Stimulated activated CD8-positive, alpha-beta memory T cell treated with anti-CD3 and anti-CD28 coated beads, Interleukin-15, amount 100 ng/mL, for 24 hours (primary cell): Measurements from ENCODE around the gene ALKBH7.
"Not testable (repeated sequence)": the region's sequence is repeated elsewhere in the genome, so short reads cannot be mapped to it uniquely, and the experiment has no call there.

Source experiments
- DNase-seq: peaks from one replicate; pipeline ENCODE4 v3.0.0-alpha.2; 2020; ENCODE audit warnings: low read depth

ALKBH7 gene

DNA sequence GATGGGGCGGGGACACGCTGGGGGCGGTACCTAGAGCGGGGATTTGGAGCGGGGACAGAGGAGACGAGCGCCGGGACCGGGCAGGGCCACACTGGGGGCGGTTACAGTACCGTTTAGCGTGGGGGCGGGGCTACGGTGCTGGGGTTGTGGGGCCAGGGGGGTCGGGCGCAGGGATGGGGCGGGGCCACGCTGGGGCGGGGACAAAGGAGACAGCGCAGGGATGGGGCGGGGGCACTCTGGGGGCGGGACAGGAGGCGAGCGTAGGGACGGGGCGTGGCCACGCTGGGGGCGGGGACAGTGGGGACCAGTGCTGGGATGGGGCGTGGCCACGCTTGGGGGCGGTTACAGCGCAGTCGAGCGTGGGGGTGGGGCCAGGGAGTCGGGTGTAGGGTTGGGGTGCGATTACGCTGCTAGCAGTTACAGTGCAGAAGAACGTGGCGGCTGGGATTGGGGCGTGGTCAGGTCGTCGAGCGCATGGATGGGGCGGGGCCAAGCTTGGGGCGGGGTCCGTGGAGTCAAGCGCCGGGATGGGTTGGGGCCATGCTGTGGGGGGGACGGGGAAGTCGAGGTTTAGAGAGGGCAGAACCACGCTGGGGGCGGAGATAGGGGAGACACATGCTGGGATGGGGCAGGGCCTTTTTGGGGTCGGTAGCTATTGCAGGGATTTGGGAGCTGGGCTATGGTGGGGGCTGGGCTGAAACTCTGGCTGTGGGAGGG lies 660 bp downstream of the ALKBH7 start:
- DNase-seq = peak; percentile 98

DNA sequence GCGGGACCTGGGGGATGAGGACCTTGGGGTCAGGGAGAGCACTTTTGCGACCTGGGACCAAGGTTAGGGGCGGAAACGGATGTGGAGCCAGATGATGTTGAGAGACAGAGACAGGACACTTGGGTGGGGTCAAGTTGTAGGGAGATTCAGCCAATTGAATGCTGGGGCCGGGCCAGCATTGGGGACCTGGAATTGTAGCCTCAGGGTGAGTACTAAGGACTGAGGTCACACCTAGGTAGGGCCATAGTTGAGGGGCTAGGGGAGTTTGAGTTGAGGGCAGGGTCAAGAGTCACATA lies 1.2 kb downstream of the ALKBH7 start:
- DNase-seq = no peak

DNA sequence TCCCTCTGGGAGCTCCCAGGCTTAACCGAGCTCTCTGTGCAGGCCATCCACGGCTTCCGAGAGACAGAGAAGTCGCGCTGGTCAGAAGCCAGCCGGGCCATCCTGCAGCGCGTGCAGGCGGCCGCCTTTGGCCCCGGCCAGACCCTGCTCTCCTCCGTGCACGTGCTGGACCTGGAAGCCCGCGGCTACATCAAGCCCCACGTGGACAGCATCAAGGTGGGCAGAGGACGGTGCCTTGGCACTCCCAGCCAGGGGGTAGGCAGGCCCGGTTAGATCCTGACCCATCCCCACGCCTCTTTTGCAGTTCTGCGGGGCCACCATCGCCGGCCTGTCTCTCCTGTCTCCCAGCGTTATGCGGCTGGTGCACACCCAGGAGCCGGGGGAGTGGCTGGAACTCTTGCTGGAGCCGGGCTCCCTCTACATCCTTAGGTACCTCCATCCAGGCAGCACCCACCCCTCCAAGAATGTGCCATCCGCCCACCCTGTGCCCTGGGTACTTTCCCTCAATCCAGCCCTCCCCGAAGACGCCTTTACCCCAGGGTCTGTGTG lies 1.6 kb downstream of the ALKBH7 start:
- no peak for DNase-seq

DNA sequence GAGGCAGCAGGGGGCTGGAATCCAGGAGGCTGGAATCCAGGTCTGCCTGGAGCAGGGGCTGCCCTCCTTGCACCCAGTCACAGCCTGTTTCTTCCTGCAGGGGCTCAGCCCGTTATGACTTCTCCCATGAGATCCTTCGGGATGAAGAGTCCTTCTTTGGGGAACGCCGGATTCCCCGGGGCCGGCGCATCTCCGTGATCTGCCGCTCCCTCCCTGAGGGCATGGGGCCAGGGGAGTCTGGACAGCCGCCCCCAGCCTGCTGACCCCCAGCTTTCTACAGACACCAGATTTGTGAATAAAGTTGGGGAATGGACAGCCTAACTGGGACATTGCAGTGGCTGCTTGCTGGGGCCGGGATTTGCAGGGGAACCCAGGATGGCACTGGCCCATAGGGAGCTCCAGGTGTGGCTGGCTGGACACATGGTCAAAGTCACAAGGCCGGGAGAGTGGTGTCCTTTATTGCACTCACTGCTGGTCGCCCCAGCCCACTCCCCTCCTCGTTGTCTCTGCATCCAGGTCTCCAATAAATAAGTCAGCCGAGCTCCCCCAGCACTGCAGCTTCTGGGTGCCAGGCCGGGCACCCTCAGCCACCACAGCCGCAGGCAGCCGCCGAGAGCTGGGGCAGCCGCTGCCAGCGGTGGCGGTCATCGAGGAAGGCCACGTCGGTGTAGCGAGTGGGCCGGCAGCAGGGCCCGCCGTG lies 2.3 kb downstream of the ALKBH7 start:
- DNase-seq = no peak

DNA sequence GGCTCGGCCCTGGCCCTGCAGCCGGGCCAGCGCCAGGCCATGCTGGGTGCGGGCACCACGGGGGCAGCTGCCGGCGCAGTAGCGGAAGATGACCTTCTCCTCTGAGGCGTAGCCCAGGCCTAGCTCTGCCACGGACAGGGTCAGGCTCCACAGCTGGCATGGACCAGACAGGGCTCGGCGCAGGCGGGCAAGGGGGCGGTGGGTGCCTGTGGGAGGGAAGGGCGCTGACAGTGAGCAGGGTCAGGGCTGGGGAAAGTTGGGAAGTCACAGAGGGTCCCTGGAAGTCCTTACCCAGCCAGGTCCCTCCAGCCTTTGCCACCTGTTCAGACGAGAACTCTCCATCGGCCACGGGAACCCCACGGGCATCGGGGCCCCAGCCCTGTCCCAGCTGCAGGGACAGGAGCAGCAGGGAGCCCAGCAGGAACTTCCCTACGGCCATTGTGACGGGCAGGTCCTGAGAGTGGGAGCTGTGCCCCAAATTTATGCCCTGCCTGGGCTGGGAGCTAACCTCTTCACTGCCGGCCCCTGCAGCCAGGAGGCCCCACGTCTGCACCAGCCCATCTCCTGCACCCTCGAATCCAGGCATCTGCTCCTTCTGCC lies 2.9 kb downstream of the ALKBH7 start, which contains the start of gene PSPN:
Gene PSPN, minus strand, starts transcription at position 523 of the 600 bp plus-strand sequence. Its CDS starts 84 bp downstream, at position 439.
- no peak for DNase-seq

DNA sequence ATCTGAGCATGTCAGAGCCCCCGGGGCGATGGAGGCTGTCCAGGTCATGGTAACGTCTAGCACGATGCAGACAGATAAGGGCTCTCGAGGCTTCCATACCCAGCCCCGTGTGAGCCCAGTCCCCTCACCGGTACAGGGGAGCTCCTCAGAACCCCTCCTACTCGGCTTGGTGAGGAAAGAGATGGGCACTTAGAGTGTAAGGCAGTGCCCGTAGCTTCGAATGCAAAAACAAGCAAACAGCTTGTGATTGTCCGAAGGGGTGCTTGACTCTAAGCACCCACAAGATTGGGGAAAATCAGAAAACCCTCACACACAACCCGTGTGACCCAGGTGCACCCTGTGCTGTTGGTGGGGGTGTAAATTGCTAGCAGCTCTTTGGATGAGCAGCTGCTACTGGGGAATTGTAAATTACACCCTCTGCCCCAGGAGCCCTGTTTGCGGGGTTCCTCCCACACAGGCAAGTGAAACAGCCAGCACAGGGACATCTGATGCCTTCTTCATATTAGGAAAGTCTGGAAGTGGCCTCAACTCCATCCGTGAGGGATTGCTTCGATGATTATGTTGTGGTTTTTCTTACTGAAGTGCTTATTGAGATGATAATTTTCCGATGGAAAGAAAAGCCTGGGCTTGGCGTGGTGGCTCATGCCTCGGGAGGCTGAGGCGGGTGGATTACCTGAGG lies 4.1 kb downstream of the ALKBH7 start:
- DNase-seq = no peak

DNA sequence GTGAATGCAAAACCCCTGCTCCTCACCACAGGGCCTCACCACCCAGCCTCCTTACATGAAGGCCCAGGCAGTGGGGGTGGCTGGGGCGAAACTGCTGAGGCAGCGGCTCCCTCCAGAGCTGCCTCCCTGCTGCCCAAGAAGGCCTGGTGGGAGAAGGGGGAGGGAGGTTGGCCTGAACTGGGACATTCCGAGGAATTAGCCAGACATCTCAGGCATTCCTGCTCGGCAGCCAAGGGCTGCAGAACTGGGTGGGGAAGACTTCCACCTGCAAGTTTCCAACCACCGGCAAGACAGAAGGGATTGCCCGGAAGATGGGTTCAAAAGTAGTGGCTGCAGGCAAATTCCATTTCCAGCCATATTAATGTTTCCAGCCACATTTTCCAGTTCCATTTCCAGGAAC lies 5.4 kb downstream of the ALKBH7 start:
- no peak for DNase-seq

DNA sequence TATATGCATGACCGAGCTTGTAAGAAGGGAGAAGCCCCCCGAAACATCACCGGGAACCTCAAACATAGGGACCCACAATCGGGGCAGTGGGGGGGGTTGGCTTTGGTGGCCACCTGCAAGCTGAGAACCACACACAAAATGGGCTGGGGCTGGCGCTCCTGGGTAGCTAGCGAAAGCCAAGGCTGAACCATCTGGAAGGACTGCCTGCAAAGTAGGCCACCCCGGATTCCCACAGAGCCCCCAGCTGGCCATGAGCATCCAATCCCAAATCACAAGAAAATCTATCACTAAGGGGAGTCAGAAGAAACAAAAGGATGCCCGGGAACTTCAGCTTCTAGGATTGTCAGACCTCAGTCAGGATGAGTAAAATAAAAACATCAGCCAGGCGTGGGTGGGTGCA lies 5.9 kb downstream of the ALKBH7 start:
- DNase-seq = no peak

DNA sequence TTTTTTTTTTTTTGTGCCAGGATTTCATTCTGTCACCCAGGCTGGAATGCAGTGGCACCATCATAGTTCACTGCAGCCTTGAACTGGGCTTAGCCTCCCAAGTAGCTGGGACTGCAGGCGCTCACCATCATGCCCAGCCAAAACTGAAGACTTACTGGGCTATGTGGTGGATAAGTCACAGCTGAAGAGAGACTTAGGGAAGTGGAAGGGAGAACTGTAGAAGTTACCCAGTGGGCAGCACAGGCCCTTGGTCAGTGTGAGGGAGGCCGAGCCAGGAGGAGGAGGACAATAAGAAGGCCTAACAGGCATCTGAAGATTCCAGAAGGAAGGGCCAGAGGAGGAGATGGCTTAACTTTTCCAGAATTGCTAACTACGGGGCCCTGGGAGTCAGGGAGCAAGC lies 7.2 kb downstream of the ALKBH7 start:
- no peak for DNase-seq

DNA sequence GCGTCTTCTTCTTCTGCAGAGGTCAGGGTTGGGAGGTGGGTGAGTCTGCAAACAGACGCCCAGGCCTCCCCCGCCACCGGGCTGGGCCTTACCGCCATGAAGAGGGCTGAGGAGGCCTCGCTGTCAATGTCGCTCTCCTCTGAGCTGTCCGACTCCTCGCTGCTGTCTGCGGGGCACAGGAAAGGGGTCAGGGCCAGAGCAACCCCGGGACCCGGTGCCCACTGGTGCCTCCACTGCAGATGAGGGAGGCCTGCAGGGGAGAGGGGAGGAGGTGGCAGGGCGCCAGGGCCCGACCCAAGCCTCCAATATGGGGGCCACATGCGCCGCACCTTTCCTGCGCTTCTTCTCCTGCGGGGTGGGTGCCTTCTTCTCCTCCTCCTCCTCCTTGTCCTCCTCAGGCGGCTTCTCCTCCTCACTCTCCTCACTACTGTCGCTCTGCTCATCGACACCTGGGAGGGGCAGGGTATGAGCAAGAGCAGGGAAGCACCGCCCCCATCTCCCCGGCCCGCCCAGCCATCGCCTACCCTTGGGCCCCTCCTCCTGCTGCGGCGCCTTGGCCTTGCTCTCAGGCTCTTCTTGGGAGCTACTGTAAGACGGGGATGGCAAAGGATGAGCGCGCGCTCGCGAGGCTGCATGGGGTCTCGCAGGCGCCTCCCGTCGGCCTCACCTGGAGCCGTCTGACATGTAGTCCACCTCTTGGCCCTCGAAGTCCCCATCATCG lies 8.6 kb downstream of the ALKBH7 start:
- DNase-seq = no peak

DNA sequence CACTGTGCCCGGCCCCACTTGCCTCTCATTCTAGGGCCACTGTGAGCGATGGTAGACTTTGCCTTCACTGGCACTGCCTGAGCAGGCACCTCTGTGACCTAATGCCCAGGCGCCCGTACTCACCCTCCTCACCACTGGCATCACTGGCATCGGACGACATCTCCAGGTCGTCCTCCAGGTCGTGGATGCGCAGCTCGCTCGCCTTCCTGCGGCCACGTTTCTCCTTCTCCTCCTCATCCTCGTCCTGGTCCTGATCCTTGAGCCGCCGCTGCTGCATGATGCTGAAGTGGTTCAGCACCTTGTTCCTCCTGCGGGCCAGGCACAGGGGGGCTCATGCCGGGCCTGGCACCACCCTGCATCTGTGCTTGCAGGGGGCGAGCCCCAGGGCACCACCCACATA lies 10.6 kb downstream of the ALKBH7 start:
- DNase-seq = no peak

DNA sequence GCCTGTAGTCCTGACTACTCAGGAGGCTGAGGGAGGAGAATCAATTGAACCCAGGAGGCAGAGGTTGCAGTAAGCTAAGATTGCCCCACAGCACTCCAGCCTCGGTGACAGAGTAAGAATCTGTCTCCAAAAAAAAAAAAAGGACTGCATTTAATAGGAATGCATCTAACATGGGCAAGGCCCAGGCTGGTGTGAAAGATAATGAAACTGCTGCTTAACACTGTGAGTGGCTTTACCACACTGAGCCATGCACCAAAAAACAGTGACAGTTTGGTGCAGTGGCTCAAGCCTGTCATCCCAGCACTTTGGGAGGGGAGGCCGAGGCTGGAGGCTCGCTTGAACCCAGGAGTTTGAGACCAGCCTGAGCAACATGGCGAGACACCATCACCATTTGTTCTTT lies 11.8 kb downstream of the ALKBH7 start:
- DNase-seq = no peak

DNA sequence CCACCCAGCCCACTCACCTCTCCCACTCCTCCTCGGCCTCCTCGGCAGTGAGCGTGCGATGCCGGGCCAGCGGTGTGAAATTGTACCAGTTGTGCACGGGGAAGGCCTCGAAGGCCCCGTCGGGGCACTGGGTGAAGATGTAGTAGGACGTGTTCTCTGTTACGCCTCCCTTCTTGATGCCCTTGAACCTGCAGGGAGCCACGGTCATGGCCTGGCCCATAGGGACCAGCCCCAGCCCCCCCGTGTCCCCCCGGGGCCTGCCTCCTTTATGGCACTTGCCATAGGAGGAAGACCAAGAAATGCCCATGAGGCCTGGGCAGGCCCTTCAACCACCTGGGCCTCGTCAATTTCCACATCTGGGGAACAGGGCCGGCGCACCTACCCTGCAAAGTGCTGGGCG lies 14.8 kb downstream of the ALKBH7 start:
- no peak for DNase-seq

DNA sequence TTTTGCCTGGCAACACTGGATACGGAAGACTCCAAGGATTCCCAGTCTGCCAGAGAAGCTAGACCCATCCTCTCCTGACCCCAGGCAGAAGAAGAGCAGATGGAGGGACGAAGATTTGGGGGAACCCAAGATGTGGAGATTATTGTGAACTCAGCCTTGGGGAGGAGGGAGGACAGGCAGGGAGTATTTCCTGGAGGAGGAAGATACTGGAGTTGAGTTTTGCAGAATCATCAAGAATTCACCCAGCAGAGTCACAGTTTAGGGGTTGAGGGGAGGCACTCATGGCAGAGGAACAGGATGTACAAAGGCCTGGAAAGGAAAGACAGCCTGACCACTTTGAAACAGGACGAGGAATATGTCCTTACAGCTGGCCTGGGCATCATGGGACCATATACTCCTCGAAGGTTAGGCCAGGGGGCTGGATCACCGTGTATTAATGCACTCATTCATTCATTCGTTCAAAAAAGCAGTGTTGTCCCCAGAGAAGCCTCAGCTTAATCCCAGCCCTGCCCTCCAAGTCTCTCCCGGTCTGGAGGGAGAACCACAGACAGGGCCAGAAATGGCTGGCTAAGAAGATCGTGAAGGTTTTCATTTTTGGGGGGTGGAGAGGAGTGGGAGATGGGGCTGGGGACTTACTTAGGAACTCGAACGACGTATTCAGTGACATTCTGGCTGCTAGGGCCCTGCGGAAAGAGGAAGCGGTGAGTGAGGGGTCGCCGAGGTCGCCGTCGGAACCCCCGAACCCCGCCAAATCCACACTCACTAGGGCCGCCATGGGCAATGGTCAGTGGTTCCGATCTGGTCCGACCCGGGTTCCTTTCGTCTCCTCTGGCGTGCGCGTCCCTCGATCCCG lies 19.9 kb downstream of the ALKBH7 start:
- no peak for DNase-seq

DNA sequence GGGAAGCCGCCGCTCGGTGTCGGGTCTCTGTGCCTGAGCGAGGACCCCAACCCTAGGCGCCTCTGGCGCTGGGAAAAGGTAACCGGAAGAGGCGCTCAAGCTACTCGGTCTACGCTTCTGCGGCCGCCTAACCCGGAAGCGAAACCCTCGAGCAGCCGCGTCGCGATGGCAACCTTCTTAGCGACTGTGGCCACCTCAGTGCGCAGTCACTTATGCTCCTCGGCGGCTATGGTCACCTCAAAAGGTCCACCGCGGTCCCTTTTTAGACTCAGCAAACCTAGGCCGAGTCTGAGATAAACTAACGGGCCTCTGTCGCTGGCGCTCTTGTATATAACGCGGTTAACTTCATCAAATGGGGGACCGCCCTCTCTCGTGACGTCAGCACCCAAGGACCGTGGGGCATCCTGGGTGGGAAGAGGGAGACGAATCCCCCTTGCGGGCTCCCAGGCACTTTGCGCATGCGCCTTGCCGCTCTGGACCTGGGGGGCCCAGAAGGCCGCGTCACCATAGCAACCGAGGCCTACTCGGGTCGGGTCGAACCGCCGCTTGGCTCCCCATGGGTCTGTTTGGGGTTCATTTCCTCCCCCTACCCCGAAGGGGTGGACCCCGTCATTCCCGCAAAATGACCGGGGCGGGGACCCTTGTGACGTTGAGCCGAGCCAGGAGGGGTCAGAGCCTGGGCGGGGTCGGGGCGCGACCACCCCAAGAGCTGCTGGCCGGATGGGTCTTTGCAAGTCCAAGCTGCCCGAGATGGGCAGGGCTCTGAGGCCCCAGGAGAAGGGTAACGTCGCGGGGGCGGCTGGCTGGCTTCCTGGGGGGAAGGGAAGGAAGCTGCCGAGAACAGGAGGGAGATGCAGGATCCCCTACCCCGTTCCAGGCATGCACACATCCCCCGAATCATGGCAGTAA lies 20.7 kb downstream of the ALKBH7 start, which contains the start of gene GTF2F1:
Gene GTF2F1, minus strand, starts transcription at position 91 of the 909 bp plus-strand sequence. CDS start 169 bp downstream, outside the sequence.
- peak; percentile 78 for DNase-seq

DNA sequence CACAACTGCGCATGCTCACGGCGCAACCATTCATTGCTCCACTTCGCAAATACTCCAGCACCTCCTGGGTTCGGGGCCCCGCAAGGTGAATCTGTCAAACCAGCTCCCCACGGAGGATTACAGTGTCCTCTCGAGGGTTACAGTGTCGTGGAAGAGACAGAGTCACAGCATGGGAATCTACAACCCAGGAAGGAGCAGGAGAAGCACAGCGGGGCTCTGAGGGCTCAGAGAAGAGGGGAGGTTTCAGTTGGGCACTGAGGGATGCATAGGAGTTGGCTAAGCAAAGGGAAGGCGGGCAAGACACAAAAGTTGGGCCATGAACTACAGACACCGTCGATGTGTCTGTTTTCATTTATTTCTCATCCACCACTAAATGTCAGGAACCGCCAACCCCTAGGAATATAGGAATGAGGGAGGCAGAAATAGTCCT lies 21.4 kb downstream of the ALKBH7 start:
- DNase-seq = peak; percentile 41

DNA sequence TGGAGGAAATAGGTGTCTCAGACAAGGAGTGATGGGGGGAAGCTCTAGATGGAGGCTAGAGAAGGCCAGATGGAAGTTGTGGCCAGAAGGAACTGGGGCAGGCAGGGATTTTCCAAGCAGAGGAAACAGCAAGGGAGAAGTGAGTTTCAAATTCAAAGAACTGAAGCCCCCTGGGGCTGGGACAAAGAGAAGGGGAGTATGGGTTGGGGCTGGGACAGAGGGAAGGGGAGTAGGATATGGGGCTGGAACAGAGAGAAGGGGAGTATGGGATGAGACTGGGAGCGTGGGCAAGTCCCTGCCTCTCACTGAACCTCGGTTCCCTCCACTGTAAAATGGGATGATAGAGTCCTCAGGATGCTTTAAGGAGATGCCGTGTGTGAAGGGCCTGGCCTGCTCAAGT lies 22.2 kb downstream of the ALKBH7 start:
- DNase-seq = no peak

DNA sequence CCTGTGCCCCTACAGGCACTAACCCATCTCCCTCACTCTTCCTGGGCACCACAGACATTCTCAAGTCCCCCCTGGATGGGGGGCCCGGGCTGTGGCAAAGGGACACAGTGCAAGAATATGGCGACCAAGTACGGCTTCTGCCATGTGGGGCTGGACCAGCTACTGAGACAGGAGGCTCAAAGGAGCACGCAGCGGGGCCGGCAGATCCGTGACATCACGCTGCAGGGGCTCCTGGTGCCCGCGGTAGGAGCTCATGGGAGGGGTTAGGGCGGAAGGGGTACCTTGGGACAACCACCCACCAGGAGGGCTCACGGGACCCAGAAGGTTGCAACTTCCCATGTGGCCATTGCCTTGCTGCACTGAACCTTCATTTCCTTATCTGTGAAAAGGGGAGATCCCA lies 23.7 kb downstream of the ALKBH7 start:
- DNase-seq = no peak

DNA sequence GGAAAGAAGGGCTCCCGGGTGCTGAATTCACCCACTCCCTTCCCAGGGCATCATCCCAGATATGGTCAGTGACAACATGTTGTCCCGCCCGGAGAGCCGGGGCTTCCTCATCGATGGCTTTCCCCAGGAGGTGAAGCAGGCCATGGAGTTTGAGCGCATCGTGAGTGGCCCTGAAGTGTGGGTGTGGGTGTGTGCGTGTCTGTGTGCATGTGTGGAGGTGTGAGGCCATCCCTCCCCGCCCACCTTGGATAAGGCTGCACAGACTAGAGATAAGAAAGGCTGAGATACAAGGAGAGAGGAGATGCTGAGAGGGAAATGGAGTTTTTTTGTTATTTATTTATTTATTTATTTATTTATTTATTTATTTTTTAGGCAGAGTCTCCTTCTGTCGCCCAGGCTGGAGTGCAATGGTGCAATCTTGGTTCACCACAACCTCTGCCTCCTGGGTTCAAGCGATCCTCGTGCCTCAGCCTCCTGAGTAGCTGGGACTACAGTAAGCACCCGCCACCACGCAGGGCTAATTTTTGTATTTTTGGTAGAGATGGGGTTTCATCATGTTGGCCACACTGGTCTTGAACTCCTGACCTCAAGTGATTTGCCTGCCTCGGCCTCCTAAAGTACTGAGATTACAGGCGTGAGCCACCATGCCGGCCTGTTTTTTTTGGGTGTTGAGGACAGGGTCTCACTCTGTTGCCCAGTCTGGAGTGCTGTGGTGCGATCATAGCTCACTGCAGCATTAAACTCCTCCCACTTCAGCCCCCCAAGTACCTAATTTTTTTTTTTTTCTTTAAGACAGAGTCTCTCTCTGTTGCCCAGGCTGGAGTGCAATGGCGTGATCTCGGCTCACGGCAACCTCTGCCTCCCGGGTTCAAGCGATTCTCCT lies 27.7 kb downstream of the ALKBH7 start:
- not testable (repeated sequence) for DNase-seq
